Endothelial cell of umbilical vein (primary cell): Measurements from ENCODE around the gene SPTB. TPM values are rescaled to one million over a fixed set of nuclear protein-coding genes. Genes with fewer than 3 reads are reported as not detected.

Source experiments
- BruUV-seq: library from RNA; stranded (reverse); fragments of 400-500 nt; replicated peaks from 2 replicates; lab custom pipeline; 2021; lab: Mats Ljungman, UMichigan
- CTCF ChIA-PET: fragments of 300-600, 350-600 bp; sonication (Branson Sonifier 250); formaldehyde crosslinking; loops from one replicate; lab custom pipeline; 2021; ENCODE audit warnings: antibody characterized with exemption, inconsistent platforms; lab: Charles Lee
- POLR2A ChIA-PET: fragments of 300-600, 350-600 bp; sonication (Branson Sonifier 250); formaldehyde crosslinking; loops from one replicate; lab custom pipeline; 2021; ENCODE audit warnings: antibody characterized with exemption, inconsistent platforms; lab: Charles Lee
- DNase-seq: peaks from one replicate; pipeline ENCODE4 v3.0.0-alpha.2; 2011; ENCODE audit warnings: low read depth, low spot score
- FAIRE-seq: peaks from 2 replicates; lab custom pipeline; 2011; peaks lifted over from hg19 to GRCh38; lab: Jason Lieb, UNC
- H2AFZ ChIP-seq: 2 replicates; pipeline ENCODE4 v1.6.0; 2012; ENCODE audit warnings: low read depth, low read length, control low read depth, inconsistent platforms
- H3K27ac ChIP-seq: 2 replicates; pipeline ENCODE4 v1.5.1; 2011; ENCODE audit warnings: low read depth, mild to moderate bottlenecking, control low read depth, low read length, moderate library complexity; ENCODE audit not compliant: insufficient read depth
- H3K27me3 ChIP-seq, 2 experiments: 2 replicates each; pipeline versions ENCODE4 v1.6.0 to v1.6.1; 2011; ENCODE audit warnings: low read length in 2 of 2, mixed read lengths in 1 of 2; ENCODE audit not compliant: control insufficient read depth in 2 of 2, insufficient read depth in 2 of 2
- H3K36me3 ChIP-seq, 2 experiments: 2 replicates in 1 of 2; 3 replicates in 1 of 2; pipeline ENCODE4 v1.5.1; 2011; ENCODE audit warnings: low read length in 2 of 2, mild to moderate bottlenecking in 1 of 2, moderate library complexity in 1 of 2; ENCODE audit not compliant: control insufficient read depth in 2 of 2, insufficient read depth in 2 of 2; ENCODE audit errors: extremely low read depth in 1 of 2
- H3K4me1 ChIP-seq: 3 replicates; pipeline ENCODE4 v1.5.1; 2011; ENCODE audit warnings: mild to moderate bottlenecking, low read length; ENCODE audit not compliant: control insufficient read depth, insufficient read depth; ENCODE audit errors: extremely low read depth
- H3K4me2 ChIP-seq: 2 replicates; pipeline ENCODE4 v1.6.1; 2011; ENCODE audit warnings: low read length, control low read depth, mixed read lengths; ENCODE audit not compliant: insufficient read depth
- H3K4me3 ChIP-seq, 3 experiments: fragments of 200-600 bp in 1 of 3; sonication (generic), shearing (Covaris generic) in 1 of 3; replicated peaks in 1 of 3; 2 replicates each; pipeline ENCODE4 v1.5.1; 2011 to 2016; ENCODE audit warnings: control low read depth in 3 of 3, low read length in 3 of 3, mild to moderate bottlenecking in 2 of 3, inconsistent platforms in 1 of 3, low read depth in 1 of 3, moderate library complexity in 1 of 3; ENCODE audit not compliant: insufficient read depth in 1 of 3
- H3K79me2 ChIP-seq: 2 replicates; pipeline ENCODE4 v1.6.0; 2012; ENCODE audit warnings: low read length, inconsistent platforms; ENCODE audit not compliant: control insufficient read depth, insufficient read depth
- H3K9ac ChIP-seq: replicated peaks from 2 replicates; pipeline ENCODE3; 2011; ENCODE audit warnings: low read length, control low read depth; ENCODE audit not compliant: insufficient read depth; ENCODE audit errors: extremely low read depth
- H3K9me1 ChIP-seq: replicated peaks from 3 replicates; pipeline ENCODE4 v1.6.0; 2011; ENCODE audit warnings: mild to moderate bottlenecking, low read length; ENCODE audit not compliant: control insufficient read depth, insufficient read depth; ENCODE audit errors: extremely low read depth
- H3K9me3 ChIP-seq: replicated peaks from 2 replicates; pipeline ENCODE4 v1.5.1; 2012; ENCODE audit warnings: low read length, inconsistent platforms; ENCODE audit not compliant: control insufficient read depth, insufficient read depth
- H4K20me1 ChIP-seq: replicated peaks from 2 replicates; pipeline ENCODE3; 2011; ENCODE audit warnings: mild to moderate bottlenecking, low read length; ENCODE audit not compliant: control insufficient read depth, insufficient read depth; ENCODE audit errors: extremely low read depth
- CTCF ChIP-seq, 2 donors: IDR thresholded peaks; 1 replicate in 1 of 2; 2 replicates in 1 of 2; pipeline ENCODE4 v1.5.1; 2011; ENCODE audit warnings: low read length in 2 of 2, mild to moderate bottlenecking in 2 of 2, moderate library complexity in 2 of 2, control low read depth in 1 of 2, inconsistent platforms in 1 of 2, low read depth in 1 of 2; ENCODE audit not compliant: insufficient read depth in 1 of 2; ENCODE audit errors: extremely low read depth in 1 of 2
- EZH2 ChIP-seq: IDR thresholded peaks from 2 replicates; pipeline ENCODE4 v1.6.1; 2012; ENCODE audit warnings: borderline replicate concordance, low read depth, mild to moderate bottlenecking, moderate library complexity, low read length, inconsistent platforms; ENCODE audit not compliant: severe bottlenecking
- FOS ChIP-seq: IDR thresholded peaks from 2 replicates; pipeline ENCODE4 v1.6.1; 2011; ENCODE audit warnings: mild to moderate bottlenecking, low read length, moderate library complexity, borderline replicate concordance; ENCODE audit not compliant: insufficient read depth
- GATA2 ChIP-seq: IDR thresholded peaks from 2 replicates; pipeline ENCODE4 v1.7.0; 2011; ENCODE audit warnings: low read depth, mild to moderate bottlenecking, moderate library complexity, mixed read lengths, low read length; ENCODE audit not compliant: insufficient read length, insufficient read depth
- JUN ChIP-seq: IDR thresholded peaks from 2 replicates; pipeline ENCODE4 v1.6.1; 2011; ENCODE audit warnings: borderline replicate concordance, low read depth; ENCODE audit not compliant: insufficient read length, insufficient read depth
- MAX ChIP-seq: IDR thresholded peaks from 2 replicates; pipeline ENCODE4 v1.6.1; 2011; ENCODE audit not compliant: insufficient read depth, insufficient read length
- MYC ChIP-seq: IDR thresholded peaks from one replicate; pipeline ENCODE4 v1.6.1; 2011; ENCODE audit warnings: mild to moderate bottlenecking, low read depth, low read length
- POLR2A ChIP-seq: IDR thresholded peaks from 2 replicates; pipeline ENCODE4 v1.6.1; 2012; ENCODE audit warnings: low read depth, mild to moderate bottlenecking, control low read depth, low read length
- POLR2AphosphoS5 ChIP-seq: IDR thresholded peaks from 2 replicates; pipeline ENCODE4 v1.6.1; 2012; ENCODE audit warnings: low read depth, mild to moderate bottlenecking, control low read depth, low read length, moderate library complexity; ENCODE audit not compliant: insufficient read depth
- dilution Hi-C: fragments of 300-500 bp; cut with MboI; formaldehyde crosslinking; loops from one replicate; pipeline ENCODE4 v1.15.0; 2019; ENCODE audit warnings: low sequenced_read_pairs; ENCODE audit not compliant: extremely low pct_ligation_motif_present
- intact Hi-C: fragments of 100-400 bp; cut with micrococcal nuclease; formaldehyde crosslinking; loops from one replicate; pipeline ENCODE4 v1.10.0; 2022
- polyA plus RNA-seq, 4 experiments: library from polyadenylated mRNA; depleted of rRNA in 3 of 4; stranded (reverse) in 3 of 4; unstranded in 1 of 4; fragments of >200 nt; gene quantifications; 2 replicates each; pipeline versions ENCODE4 v1.2.1 to v1.2.3, GENCODE V29; 2011 to 2012; ENCODE audit warnings: missing spikeins in 1 of 4
- total RNA-seq: library from RNA; stranded (reverse); gene quantifications from 2 replicates; pipeline ENCODE4 v1.2.3, GENCODE V29; 2021

SPTB gene
- total and polyA plus RNA-seq, 2 donors (not counting 3 experiments of a cell fraction or from before 2014, with no cell fraction given) = 0.03 to 0.07 TPM

- no peak overlapping the region for H3K4me3 ChIP-seq
- no TSS peak for BruUV-seq
- H3K27ac ChIP-seq = no peak overlapping the region
- no peak overlapping the region for H2AFZ ChIP-seq
- H3K27me3 ChIP-seq = peaks cover 2 to 19% of the 10 kb centered on the region in 2 experiments
- H3K4me1 ChIP-seq = no peaks in the 10 kb centered on the region
- no peaks in the 10 kb centered on the region for H3K9me1 ChIP-seq
- ChIA-PET CTCF (interaction anchor here (0.7 to 1.7 kb wide), 3 partner anchors 56 to 194 kb away, joined by 4 to 6 read pairs (median 4); no protein-coding TSS in a partner anchor), POLR2A (no interaction called here)
- H3K79me2 ChIP-seq = no peaks in the 10 kb centered on the region
- no peak overlapping the region for H3K4me2 ChIP-seq
- no peaks in the 10 kb centered on the region for H3K36me3 ChIP-seq
- intact Hi-C loops (no loop called here), dilution Hi-C loops (no loop called here)
- TF ChIP-seq CTCF (IDR thresholded peaks at IDR 0.05; ENCODE audit: extremely low read depth in 1 of 2, insufficient read depth in 1 of 2, low read depth in 1 of 2, low read length in 2 of 2) = no peak
- no peak for TF ChIP-seq MYC
- no peak for TF ChIP-seq POLR2A
- TF ChIP-seq JUN = no peak
- no peak for TF ChIP-seq FOS
- no peak for TF ChIP-seq MAX
- TF ChIP-seq EZH2 = no peak
- no peak for TF ChIP-seq GATA2
- no peak for TF ChIP-seq POLR2AphosphoS5
- no peaks in the 10 kb centered on the region for H3K9me3 ChIP-seq
- DNase-seq = no peak
- no peaks in the 10 kb centered on the region for H4K20me1 ChIP-seq
- no peak for FAIRE-seq
- no peak overlapping the region for H3K9ac ChIP-seq
These were observed 53.4 kb downstream of the SPTB start for GRCh38 chr14:64826333-64826732.
